Body of pancreas (tissue), 4 donors: ENCODE data around the gene TIGD3.

Experiments used
- CTCF ChIP-seq, 7 experiments: fragments of 450-650 bp in 4 of 7; fragments of 200-600 bp in 3 of 7; sonication (generic) in 3 of 7; IDR thresholded peaks; one replicate each; pipeline ENCODE4 v1.5.1; 2016 to 2019; ENCODE audit warnings: antibody characterized with exemption in 7 of 7
- POLR2A ChIP-seq, 3 donors: fragments of 450-650 bp; IDR thresholded peaks; one replicate each; pipeline ENCODE4 v1.6.1; 2016; ENCODE audit warnings: antibody characterized with exemption in 3 of 3, mild to moderate bottlenecking in 2 of 3

DNA sequence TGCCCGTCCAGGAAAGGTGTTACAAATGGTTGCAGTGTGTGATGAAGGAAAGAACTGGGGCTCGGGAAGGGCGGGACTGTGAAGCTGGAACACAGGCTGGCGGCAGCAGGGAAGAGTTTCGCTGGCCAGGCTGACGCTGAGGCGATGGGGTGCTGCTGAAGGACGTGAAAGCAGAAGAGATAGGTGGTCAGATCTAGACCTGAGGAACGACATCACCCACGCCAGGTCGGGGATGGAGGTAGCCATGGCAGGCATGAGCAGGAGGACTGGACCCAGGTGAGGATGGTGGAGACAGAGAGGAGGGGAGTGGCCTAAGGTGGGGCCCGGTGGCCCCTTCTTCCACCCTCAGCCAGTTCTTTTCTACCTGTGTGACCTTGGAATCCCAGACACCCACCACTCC, 30.7 kb upstream of the TIGD3 start:
- no peak for TF ChIP-seq CTCF (IDR thresholded peaks at IDR 0.05)
- TF ChIP-seq POLR2A (IDR thresholded peaks at IDR 0.05) = no peak
